IMR-90 (cell line): ENCODE data around the gene TMA16. TPM values are rescaled to one million over a fixed set of nuclear protein-coding genes. Genes with fewer than 3 reads are reported as not detected.

ENCODE experiments used
- ATAC-seq: fragments of 200-7000 bp; cut with Tn5 transposase; 2 replicates; pipeline ENCODE4 v1.9.1; 2020; ENCODE audit warnings: low read depth, mild to moderate bottlenecking, moderate library complexity
- BruUV-seq: library from RNA; stranded (reverse); fragments of 400-500 nt; replicated peaks from 2 replicates; lab custom pipeline; 2021; lab: Mats Ljungman, UMichigan
- CTCF ChIA-PET: fragments of 300-600 bp; formaldehyde crosslinking; extraction: SDS; loops from one replicate; lab custom pipeline; 2021; ENCODE audit warnings: antibody characterized with exemption; lab: Yijun Ruan, JAX
- POLR2A ChIA-PET: fragments of 300-600 bp; sonication (Branson Sonifier 250); formaldehyde crosslinking; loops from one replicate; lab custom pipeline; 2022; ENCODE audit warnings: antibody characterized with exemption; ENCODE audit not compliant: unreplicated experiment; lab: Charles Lee
- DNase-seq: peaks from one replicate; pipeline ENCODE4 v3.0.0; 2013
- H2AFZ ChIP-seq: replicated peaks from 2 replicates; pipeline ENCODE3; 2013; ENCODE audit warnings: low read length, mild to moderate bottlenecking; ENCODE audit not compliant: poor library complexity
- H2AK5ac ChIP-seq: 2 replicates; pipeline ENCODE4 v1.6.1; 2013; ENCODE audit warnings: low read depth, low read length, inconsistent platforms
- H2AK9ac ChIP-seq: replicated peaks from 2 replicates; pipeline ENCODE3; 2013; ENCODE audit warnings: mild to moderate bottlenecking, low read depth, low read length, moderate library complexity; ENCODE audit not compliant: poor library complexity
- H2BK120ac ChIP-seq: 2 replicates; pipeline ENCODE4 v1.6.1; 2013; ENCODE audit warnings: low read depth, low read length, inconsistent platforms
- H2BK15ac ChIP-seq: 3 replicates; pipeline ENCODE4 v1.6.1; 2013; ENCODE audit warnings: low read depth, low read length, inconsistent platforms
- H2BK20ac ChIP-seq: 2 replicates; pipeline ENCODE4 v1.6.1; 2013; ENCODE audit warnings: low read depth, mild to moderate bottlenecking, inconsistent platforms, low read length, moderate library complexity
- H2BK5ac ChIP-seq: 2 replicates; pipeline ENCODE4 v1.6.1; 2013; ENCODE audit warnings: mild to moderate bottlenecking, low read depth, low read length, inconsistent platforms; ENCODE audit not compliant: poor library complexity, severe bottlenecking
- H3K14ac ChIP-seq: replicated peaks from 2 replicates; pipeline ENCODE4 v1.6.1; 2013; ENCODE audit warnings: low read depth, low read length, inconsistent platforms
- H3K18ac ChIP-seq: 2 replicates; pipeline ENCODE4 v1.6.1; 2013; ENCODE audit warnings: low read depth, low read length, control low read depth
- H3K23ac ChIP-seq: 2 replicates; pipeline ENCODE4 v1.6.1; 2013; ENCODE audit warnings: low read depth, low read length, inconsistent platforms
- H3K27ac ChIP-seq: 2 replicates; pipeline ENCODE4 v1.5.1; 2013; ENCODE audit warnings: mild to moderate bottlenecking, control low read depth, low read length; ENCODE audit not compliant: insufficient read depth
- H3K27me3 ChIP-seq: 2 replicates; pipeline ENCODE4 v1.6.1; 2013; ENCODE audit warnings: low read length; ENCODE audit not compliant: control insufficient read depth, insufficient read depth
- H3K36me3 ChIP-seq: 2 replicates; pipeline ENCODE4 v1.6.1; 2013; ENCODE audit warnings: low read length, mixed read lengths; ENCODE audit not compliant: control insufficient read depth, insufficient read depth
- H3K4ac ChIP-seq: 2 replicates; pipeline ENCODE4 v1.6.1; 2013; ENCODE audit warnings: low read depth, low read length, inconsistent platforms
- H3K4me1 ChIP-seq: 2 replicates; pipeline ENCODE4 v1.6.1; 2013; ENCODE audit warnings: low read length, mixed read lengths; ENCODE audit not compliant: control insufficient read depth, insufficient read depth
- H3K4me2 ChIP-seq: 2 replicates; pipeline ENCODE4 v1.6.1; 2013; ENCODE audit warnings: low read depth, mild to moderate bottlenecking, control low read depth, low read length, moderate library complexity
- H3K4me3 ChIP-seq: 2 replicates; pipeline ENCODE4 v1.5.1; 2013; ENCODE audit warnings: low read depth, mild to moderate bottlenecking, control low read depth, low read length, moderate library complexity; ENCODE audit not compliant: insufficient read depth
- H3K56ac ChIP-seq: 2 replicates; pipeline ENCODE4 v1.6.1; 2013; ENCODE audit warnings: low read length, inconsistent platforms; ENCODE audit not compliant: insufficient read depth; ENCODE audit errors: extremely low read depth
- H3K79me1 ChIP-seq, 2 experiments: 2 replicates each; pipeline ENCODE4 v1.6.1; 2013; ENCODE audit warnings: low read length in 2 of 2, inconsistent platforms in 1 of 2, low read depth in 1 of 2
- H3K9ac ChIP-seq: 2 replicates; pipeline ENCODE4 v1.6.1; 2013; ENCODE audit warnings: low read depth, low read length, control low read depth
- H3K9me1 ChIP-seq: 2 replicates; pipeline ENCODE4 v1.6.1; 2013; ENCODE audit warnings: low read length, inconsistent platforms; ENCODE audit not compliant: insufficient read depth
- H3K9me3 ChIP-seq: 2 replicates; pipeline ENCODE4 v1.6.1; 2013; ENCODE audit warnings: low read length; ENCODE audit not compliant: control insufficient read depth, insufficient read depth
- H4K20me1 ChIP-seq: 2 replicates; pipeline ENCODE4 v1.6.1; 2013; ENCODE audit warnings: low read length, inconsistent platforms; ENCODE audit not compliant: insufficient read depth
- H4K5ac ChIP-seq: 2 replicates; pipeline ENCODE4 v1.6.1; 2013; ENCODE audit warnings: mild to moderate bottlenecking, low read depth, low read length, control low read depth
- H4K8ac ChIP-seq, 2 experiments: 2 replicates each; pipeline ENCODE4 v1.6.1; 2013; ENCODE audit warnings: low read depth in 2 of 2, low read length in 2 of 2, control low read depth in 1 of 2, inconsistent platforms in 1 of 2
- H4K91ac ChIP-seq: 2 replicates; pipeline ENCODE4 v1.6.1; 2013; ENCODE audit warnings: low read depth, low read length, inconsistent platforms; ENCODE audit not compliant: insufficient read depth
- BHLHE40 ChIP-seq: fragments of 150-350 bp; IDR thresholded peaks from 2 replicates; pipeline ENCODE4 v1.6.1; 2016; ENCODE audit warnings: mild to moderate bottlenecking, low read depth, low read length
- CEBPB ChIP-seq: IDR thresholded peaks from 2 replicates; pipeline ENCODE4 v1.6.1; 2012; ENCODE audit warnings: low read depth, low read length, improper control_type of control experiment
- CHD1 ChIP-seq: IDR thresholded peaks from 2 replicates; pipeline ENCODE4 v1.6.1; 2012; ENCODE audit warnings: low read depth, low read length, improper control_type of control experiment
- MAFK ChIP-seq: IDR thresholded peaks from 2 replicates; pipeline ENCODE4 v1.6.1; 2012; ENCODE audit warnings: low read depth, low read length, improper control_type of control experiment
- MXI1 ChIP-seq: IDR thresholded peaks from 2 replicates; pipeline ENCODE4 v1.6.1; 2012; ENCODE audit warnings: low read depth, mild to moderate bottlenecking, low read length, moderate library complexity, borderline replicate concordance
- RAD21 ChIP-seq: IDR thresholded peaks from 2 replicates; pipeline ENCODE4 v1.6.1; 2012; ENCODE audit warnings: low read length, improper control_type of control experiment
- RFX5 ChIP-seq: IDR thresholded peaks from 2 replicates; pipeline ENCODE4 v1.8.0; 2012; ENCODE audit warnings: low read depth, mild to moderate bottlenecking, low read length, moderate library complexity
- SMC3 ChIP-seq: fragments of 150-350 bp; IDR thresholded peaks from 2 replicates; pipeline ENCODE4 v1.6.1; 2016; ENCODE audit warnings: low read depth, mild to moderate bottlenecking, antibody characterized with exemption, low read length, moderate library complexity
- WGBS, 2 experiments: methylation state at CpG; one replicate each; pipeline versions ENCODE4 v1.1.5 to v1.1.7; 2013; ENCODE audit warnings: missing lambda C conversion rate in 2 of 2; ENCODE audit not compliant: insufficient read length in 1 of 2; ENCODE audit errors: extremely low coverage in 2 of 2; 5-methylcytosine and 5-hydroxymethylcytosine counted together
- dilution Hi-C: fragments of 300-500 bp; cut with HindIII; formaldehyde crosslinking; loops from one replicate; pipeline ENCODE4 v1.14.3; 2018; ENCODE audit warnings: low sequenced_read_pairs; ENCODE audit not compliant: unreplicated experiment
- in situ Hi-C: fragments of 300-500 bp; cut with MboI; formaldehyde crosslinking; loops from 3 replicates; pipeline ENCODE4 v1.14.3; 2019; ENCODE audit warnings: low sequenced_read_pairs, inconsistent platforms, mixed read lengths
- intact Hi-C: fragments of 100-400 bp; cut with micrococcal nuclease; formaldehyde crosslinking; loops from 2 replicates; pipeline ENCODE4 v1.10.0; 2022
- polyA plus RNA-seq, 3 experiments: library from polyadenylated mRNA; depleted of rRNA; stranded (reverse); fragments of >200 nt; gene quantifications; 2 replicates each; pipeline ENCODE4 v1.2.3, GENCODE V29; 2012; ENCODE audit warnings: low replicate concordance in 1 of 3
- total RNA-seq: library from RNA; depleted of rRNA; stranded (reverse); fragments of >200 nt; gene quantifications from 2 replicates; pipeline ENCODE4 v1.2.3, GENCODE V29; 2012
- TF ChIP-seq, protein P1 (sequence below): fragments of 150-350 bp; IDR thresholded peaks from 2 replicates; pipeline ENCODE4 v1.6.1; 2016; ENCODE audit warnings: low read depth, mild to moderate bottlenecking, low read length, moderate library complexity, borderline replicate concordance
- TF ChIP-seq, protein P2 (sequence below): conservative IDR thresholded peaks from 2 replicates; pipeline ENCODE4 v1.5.1; 2012; ENCODE audit warnings: mild to moderate bottlenecking, low read depth, low read length, improper control_type of control experiment

TMA16 gene
- total and polyA plus RNA-seq, 2 of the 4 experiments (the other 2 are of a cell fraction), result 9.3 to 19.8 TPM

DNA sequence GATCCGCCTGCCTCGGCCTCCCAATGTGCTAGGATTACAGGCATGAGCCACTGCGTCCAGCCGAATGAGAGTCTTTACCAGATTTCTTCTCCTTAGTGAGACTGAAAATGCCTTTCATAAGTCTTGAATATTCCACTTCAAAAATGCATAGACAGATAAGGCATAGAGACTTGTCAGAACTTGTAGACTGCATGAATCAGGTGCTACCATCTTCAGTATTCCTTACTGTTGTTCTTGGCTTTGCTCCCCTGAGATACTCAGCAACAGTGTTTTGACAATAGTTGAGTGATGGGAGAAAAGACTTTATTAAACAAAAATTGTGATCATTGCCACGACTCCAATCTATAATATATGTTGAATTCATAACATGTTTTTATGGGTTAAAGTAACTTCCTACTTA lies 31.9 kb upstream of the TMA16 start:
- H3K4me3 ChIP-seq, result no peak overlapping the region
- no peak overlapping the region for H3K18ac ChIP-seq
- no peak overlapping the region for H4K8ac ChIP-seq
- ATAC-seq (no peak), DNase-seq (no peak)
- H4K20me1 ChIP-seq, result no peaks in the 10 kb centered on the region
- no peaks in the 10 kb centered on the region for H3K9me1 ChIP-seq
- intact Hi-C loops (no loop called here), in situ Hi-C loops (no loop called here), dilution Hi-C loops (no loop called here)
- H2AFZ ChIP-seq, result no peak overlapping the region
- H2AK5ac ChIP-seq, result no peak overlapping the region
- H4K5ac ChIP-seq, result no peak overlapping the region
- no peaks in the 10 kb centered on the region for H3K4me1 ChIP-seq
- BruUV-seq, result no TSS peak
- no peak overlapping the region for H3K23ac ChIP-seq
- TF ChIP-seq RAD21, result no peak
- TF ChIP-seq, protein P1, sequence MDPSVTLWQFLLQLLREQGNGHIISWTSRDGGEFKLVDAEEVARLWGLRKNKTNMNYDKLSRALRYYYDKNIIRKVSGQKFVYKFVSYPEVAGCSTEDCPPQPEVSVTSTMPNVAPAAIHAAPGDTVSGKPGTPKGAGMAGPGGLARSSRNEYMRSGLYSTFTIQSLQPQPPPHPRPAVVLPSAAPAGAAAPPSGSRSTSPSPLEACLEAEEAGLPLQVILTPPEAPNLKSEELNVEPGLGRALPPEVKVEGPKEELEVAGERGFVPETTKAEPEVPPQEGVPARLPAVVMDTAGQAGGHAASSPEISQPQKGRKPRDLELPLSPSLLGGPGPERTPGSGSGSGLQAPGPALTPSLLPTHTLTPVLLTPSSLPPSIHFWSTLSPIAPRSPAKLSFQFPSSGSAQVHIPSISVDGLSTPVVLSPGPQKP, result no peak
- TF ChIP-seq CHD1, result no peak
- TF ChIP-seq RFX5, result no peak
- no peak for TF ChIP-seq BHLHE40
- TF ChIP-seq SMC3, result no peak
- TF ChIP-seq, protein P2, sequence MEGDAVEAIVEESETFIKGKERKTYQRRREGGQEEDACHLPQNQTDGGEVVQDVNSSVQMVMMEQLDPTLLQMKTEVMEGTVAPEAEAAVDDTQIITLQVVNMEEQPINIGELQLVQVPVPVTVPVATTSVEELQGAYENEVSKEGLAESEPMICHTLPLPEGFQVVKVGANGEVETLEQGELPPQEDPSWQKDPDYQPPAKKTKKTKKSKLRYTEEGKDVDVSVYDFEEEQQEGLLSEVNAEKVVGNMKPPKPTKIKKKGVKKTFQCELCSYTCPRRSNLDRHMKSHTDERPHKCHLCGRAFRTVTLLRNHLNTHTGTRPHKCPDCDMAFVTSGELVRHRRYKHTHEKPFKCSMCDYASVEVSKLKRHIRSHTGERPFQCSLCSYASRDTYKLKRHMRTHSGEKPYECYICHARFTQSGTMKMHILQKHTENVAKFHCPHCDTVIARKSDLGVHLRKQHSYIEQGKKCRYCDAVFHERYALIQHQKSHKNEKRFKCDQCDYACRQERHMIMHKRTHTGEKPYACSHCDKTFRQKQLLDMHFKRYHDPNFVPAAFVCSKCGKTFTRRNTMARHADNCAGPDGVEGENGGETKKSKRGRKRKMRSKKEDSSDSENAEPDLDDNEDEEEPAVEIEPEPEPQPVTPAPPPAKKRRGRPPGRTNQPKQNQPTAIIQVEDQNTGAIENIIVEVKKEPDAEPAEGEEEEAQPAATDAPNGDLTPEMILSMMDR, result no peak
- TF ChIP-seq CEBPB, result no peak
- TF ChIP-seq MAFK, result no peak
- TF ChIP-seq MXI1, result no peak
- no peaks in the 10 kb centered on the region for H3K9me3 ChIP-seq
- no peak overlapping the region for H3K4ac ChIP-seq
- no peak overlapping the region for H3K9ac ChIP-seq
- no peak overlapping the region for H3K4me2 ChIP-seq
- H2AK9ac ChIP-seq, result no peak overlapping the region
- no CpG with 5 or more reads among the region's 5 CpGs for WGBS, 2 experiments
- no peak overlapping the region for H3K56ac ChIP-seq
- H2BK15ac ChIP-seq, result no peak overlapping the region
- no peak overlapping the region for H4K91ac ChIP-seq
- no peak overlapping the region for H2BK20ac ChIP-seq
- no peak overlapping the region for H3K27ac ChIP-seq
- ChIA-PET CTCF (interaction anchor here (0.7 kb wide), 2 partner anchors 42 to 1724 kb away, joined by 3 read pairs; no protein-coding TSS in a partner anchor), POLR2A (no interaction called here)
- no peaks in the 10 kb centered on the region for H3K79me1 ChIP-seq
- H3K14ac ChIP-seq, result no peak overlapping the region
- H3K27me3 ChIP-seq, result no peaks in the 10 kb centered on the region
- no peaks in the 10 kb centered on the region for H3K36me3 ChIP-seq
- H2BK5ac ChIP-seq, result no peak overlapping the region
- H2BK120ac ChIP-seq, result no peak overlapping the region
